T-helper 17 cell (primary cell): Measurements from ENCODE around the gene NANP. TPM values are rescaled to one million over a fixed set of nuclear protein-coding genes. Genes with fewer than 3 reads are reported as not detected.
"Not testable (repeated sequence)": the region's sequence is repeated elsewhere in the genome, so short reads cannot be mapped to it uniquely, and the experiment has no call there.

Source experiments
- ATAC-seq: fragments of 150-1000 bp; cut with Tn5 transposase; 2 replicates; pipeline ENCODE4 v1.10.0; 2021; ENCODE audit warnings: mild to moderate bottlenecking, moderate library complexity
- DNase-seq, 3 donors: peaks; one replicate each; pipeline versions ENCODE4 v3.0.0 to v3.0.0-alpha.2; 2020 to 2021
- H3K9me3 ChIP-seq: one replicate; pipeline ENCODE4 v1.7.0; 2013; ENCODE audit warnings: low read length, mild to moderate bottlenecking; ENCODE audit not compliant: control insufficient read depth, poor library complexity, severe bottlenecking
- H3K27ac Mint-ChIP-seq: one replicate; pipeline ENCODE4 v1.8.0; 2022; ENCODE audit warnings: mild to moderate bottlenecking, moderate library complexity, mixed read lengths
- H3K27me3 Mint-ChIP-seq: one replicate; pipeline ENCODE4 v1.8.0; 2022; ENCODE audit warnings: mixed read lengths
- H3K36me3 Mint-ChIP-seq: one replicate; pipeline ENCODE4 v1.8.0; 2022; ENCODE audit warnings: low read depth, mixed read lengths
- H3K4me1 Mint-ChIP-seq: one replicate; pipeline ENCODE4 v1.8.0; 2022; ENCODE audit warnings: mild to moderate bottlenecking, mixed read lengths
- H3K4me3 Mint-ChIP-seq: one replicate; pipeline ENCODE4 v1.8.0; 2022; ENCODE audit warnings: mild to moderate bottlenecking, moderate library complexity, mixed read lengths
- total RNA-seq, 4 donors: library from RNA in 2 of 4; stranded (reverse) in 2 of 4; gene quantifications; one replicate each; pipeline ENCODE4 v1.2.3 and lab custom pipeline; 2022 to 2026

The NANP gene
- total RNA-seq, 2 donors from 2014 or later, result 1.2 to 1.8 TPM

GRCh38 chr20:25629816-25630499 lies 6.1 kb upstream of the NANP start:
- ATAC-seq, result no peak
- Mint-ChIP-seq H3K27me3 (no peaks in the 10 kb centered on the region), H3K4me3 (no peak overlapping the region), H3K36me3 (peaks cover 2% of the 10 kb centered on the region), H3K4me1 (peaks cover 11% of the 10 kb centered on the region), H3K27ac (no peak overlapping the region)
- H3K9me3 ChIP-seq, result no peaks in the 10 kb centered on the region
- no peak for DNase-seq

DNA sequence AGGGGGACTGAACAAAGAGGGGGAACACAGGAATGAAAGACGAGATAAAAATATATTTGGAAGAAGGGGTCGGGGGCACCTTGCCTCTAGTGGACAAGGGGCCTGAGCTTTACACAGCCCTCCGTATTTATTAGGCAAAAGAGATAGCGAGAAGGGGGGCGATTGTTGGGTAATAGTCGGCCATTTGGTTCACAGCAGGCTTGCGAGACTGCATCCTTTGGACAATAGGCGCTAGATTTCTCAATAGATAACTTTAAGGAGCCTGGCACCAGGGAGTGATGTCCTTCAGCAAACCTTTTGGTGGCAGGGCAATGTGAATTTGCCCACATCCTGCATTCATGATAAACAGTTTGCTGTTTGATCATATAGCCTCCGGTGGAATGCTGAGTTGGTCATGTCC lies 3.0 kb upstream of the NANP start:
- Mint-ChIP-seq H3K4me3 (no peak overlapping the region), H3K27me3 (no peaks in the 10 kb centered on the region), H3K4me1 (peaks cover 25% of the 10 kb centered on the region), H3K27ac (no peak overlapping the region), H3K36me3 (no peaks in the 10 kb centered on the region)
- H3K9me3 ChIP-seq, result no peaks in the 10 kb centered on the region
- ATAC-seq (no peak), DNase-seq (no peak)

DNA sequence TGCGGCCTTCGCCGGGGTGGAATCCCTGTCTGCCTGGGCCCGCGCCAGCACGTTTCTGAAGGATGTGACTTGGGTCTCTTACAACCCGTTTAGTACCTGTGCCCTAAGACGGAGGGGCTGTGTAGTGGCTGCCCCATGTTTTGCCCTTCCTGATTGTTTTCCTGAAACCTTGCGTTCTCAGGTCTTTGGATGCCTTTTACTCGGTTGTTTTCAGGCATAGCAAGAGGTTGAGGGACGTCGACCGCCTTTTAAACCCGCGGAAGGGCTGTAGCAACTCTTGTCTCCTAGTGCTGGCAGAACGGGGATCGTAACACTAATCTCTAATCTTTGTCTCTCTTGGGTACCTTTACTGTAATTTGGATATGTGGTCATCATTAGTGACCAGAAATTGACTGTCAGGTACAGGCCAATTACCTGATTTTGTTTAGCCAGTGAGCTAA lies 706 bp upstream of the NANP start:
- peak overlapping the region; percentile 96 for H3K27ac Mint-ChIP-seq
- DNase-seq (no peak), ATAC-seq (no peak)
- no peaks in the 10 kb centered on the region for H3K9me3 ChIP-seq
- peak overlapping the region; percentile 92 for H3K4me3 Mint-ChIP-seq
- no peaks in the 10 kb centered on the region for H3K36me3 Mint-ChIP-seq
- H3K4me1 Mint-ChIP-seq, result peaks cover 29% of the 10 kb centered on the region
- H3K27me3 Mint-ChIP-seq, result no peaks in the 10 kb centered on the region

DNA sequence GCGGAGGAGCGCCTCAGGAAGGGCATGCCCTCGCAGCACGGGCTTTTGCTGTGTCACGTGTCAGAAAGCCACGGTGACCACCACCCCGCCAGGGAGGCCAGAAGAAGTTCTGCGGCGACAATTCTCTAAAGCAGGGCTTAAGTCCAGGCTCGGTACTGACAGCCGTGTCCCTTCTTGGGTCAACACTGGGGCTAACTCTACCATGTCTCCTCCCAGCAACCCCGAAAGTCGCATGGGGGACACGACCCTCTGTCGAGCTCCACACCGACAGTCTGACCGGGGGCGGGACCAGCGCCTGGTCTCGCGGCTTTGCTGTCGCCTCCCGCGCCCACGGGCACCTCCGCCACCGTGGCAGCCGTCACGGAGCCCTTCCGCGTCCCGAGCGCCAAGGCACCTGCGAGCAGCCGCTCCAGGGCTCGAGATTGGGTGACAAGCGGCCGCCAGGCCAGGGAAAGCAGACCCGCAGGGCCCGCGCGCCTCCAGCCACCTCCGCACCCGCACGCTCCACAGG lies 534 bp downstream of the NANP start:
- H3K4me3 Mint-ChIP-seq, result peak overlapping the region; percentile 92
- no peaks in the 10 kb centered on the region for H3K9me3 ChIP-seq
- H3K27me3 Mint-ChIP-seq, result no peaks in the 10 kb centered on the region
- no peaks in the 10 kb centered on the region for H3K36me3 Mint-ChIP-seq
- peak overlapping the region; percentile 96 for H3K27ac Mint-ChIP-seq
- DNase-seq, result peak; percentile 7 to 14 (median 8)
- peak; percentile 2 for ATAC-seq
- peaks cover 29% of the 10 kb centered on the region for H3K4me1 Mint-ChIP-seq

DNA sequence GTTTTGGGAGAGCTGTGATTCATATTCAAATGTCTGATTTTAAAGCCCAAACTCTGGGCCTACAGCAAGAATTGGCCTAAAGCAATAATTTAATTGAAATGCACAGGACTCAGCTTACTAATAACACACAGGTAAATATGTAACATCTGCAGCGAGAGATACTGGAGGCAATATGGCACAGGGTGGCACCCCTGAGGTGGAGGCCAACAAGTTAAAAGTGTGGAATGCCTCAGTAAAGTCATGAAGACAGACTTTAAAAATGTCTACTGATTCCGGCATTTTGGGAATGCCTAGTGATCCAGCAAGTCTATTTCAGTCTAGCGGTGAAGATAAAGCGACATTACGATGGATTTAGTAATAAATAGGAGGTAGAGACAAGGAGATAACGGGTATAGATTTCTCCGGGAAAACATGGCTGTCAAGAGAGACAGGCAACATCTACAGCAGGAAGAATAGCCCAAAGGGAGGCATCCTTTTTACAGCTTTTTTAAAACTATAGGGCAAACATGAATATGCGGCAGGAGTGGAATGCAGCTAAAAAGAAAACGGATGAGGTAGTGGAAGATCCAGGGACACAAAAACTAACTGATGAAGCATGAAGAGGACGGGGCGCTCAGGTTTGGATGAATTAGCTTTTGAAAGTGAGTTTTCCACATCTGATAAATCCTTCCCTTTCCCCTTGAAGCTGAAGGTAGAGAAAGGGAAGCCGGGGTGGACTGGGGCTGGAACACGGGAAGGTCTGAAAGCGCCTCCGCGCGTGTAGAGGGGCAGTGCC lies 1.2 kb downstream of the NANP start:
- DNase-seq, result no peak
- Mint-ChIP-seq H3K27ac (peak overlapping the region; percentile 96), H3K27me3 (no peaks in the 10 kb centered on the region), H3K36me3 (peaks cover 2% of the 10 kb centered on the region), H3K4me1 (peaks cover 30% of the 10 kb centered on the region), H3K4me3 (peak overlapping the region; percentile 92)
- ATAC-seq, result no peak
- no peaks in the 10 kb centered on the region for H3K9me3 ChIP-seq

- Mint-ChIP-seq H3K4me3 (peak overlapping the region; percentile 92), H3K27ac (peak overlapping the region; percentile 96)
- no peak for DNase-seq
Observed at GRCh38 chr20:25622049-25622448, 1.8 kb downstream of the NANP start.

GRCh38 chr20:25619514-25619913 lies 4.3 kb downstream of the NANP start:
- Mint-ChIP-seq H3K27ac (no peak overlapping the region), H3K27me3 (no peaks in the 10 kb centered on the region), H3K36me3 (peaks cover 5% of the 10 kb centered on the region), H3K4me3 (no peak overlapping the region), H3K4me1 (peaks cover 22% of the 10 kb centered on the region)
- ATAC-seq (no peak), DNase-seq (no peak)
- no peaks in the 10 kb centered on the region for H3K9me3 ChIP-seq

More at GRCh38 chr20:25622049-25622448, 1.8 kb downstream of the NANP start:
- Mint-ChIP-seq H3K27me3 (no peaks in the 10 kb centered on the region), H3K36me3 (peaks cover 2% of the 10 kb centered on the region), H3K4me1 (peaks cover 30% of the 10 kb centered on the region)
- no peaks in the 10 kb centered on the region for H3K9me3 ChIP-seq
- ATAC-seq, result no peak

GRCh38 chr20:25608774-25609173 lies 15.0 kb downstream of the NANP start:
- Mint-ChIP-seq H3K4me1 (no peaks in the 10 kb centered on the region), H3K27ac (no peak overlapping the region), H3K27me3 (no peaks in the 10 kb centered on the region), H3K4me3 (no peak overlapping the region), H3K36me3 (peaks cover 3% of the 10 kb centered on the region)
- H3K9me3 ChIP-seq, result no peaks in the 10 kb centered on the region
- no peak for DNase-seq
- ATAC-seq, result no peak

- Mint-ChIP-seq H3K27me3 (no peaks in the 10 kb centered on the region), H3K27ac (no peak overlapping the region), H3K36me3 (peaks cover 1% of the 10 kb centered on the region), H3K4me3 (no peak overlapping the region), H3K4me1 (no peaks in the 10 kb centered on the region)
- no peak for ATAC-seq
- no peak for DNase-seq
- H3K9me3 ChIP-seq, result no peaks in the 10 kb centered on the region
Observed at GRCh38 chr20:25606094-25606695, 17.6 kb downstream of the NANP start.

- no peaks in the 10 kb centered on the region for H3K9me3 ChIP-seq
- no peak overlapping the region for H3K27ac Mint-ChIP-seq
- H3K27me3 Mint-ChIP-seq, result no peaks in the 10 kb centered on the region
- ATAC-seq (no peak), DNase-seq (no peak)
- H3K4me3 Mint-ChIP-seq, result no peak overlapping the region
- H3K36me3 Mint-ChIP-seq, result peaks cover 3% of the 10 kb centered on the region
- H3K4me1 Mint-ChIP-seq, result no peaks in the 10 kb centered on the region
Observed at GRCh38 chr20:25605148-25605547, 18.7 kb downstream of the NANP start.

- no peaks in the 10 kb centered on the region for H3K9me3 ChIP-seq
- no peaks in the 10 kb centered on the region for H3K27me3 Mint-ChIP-seq
- peaks cover 3% of the 10 kb centered on the region for H3K36me3 Mint-ChIP-seq
- no peak overlapping the region for H3K27ac Mint-ChIP-seq
- no peak overlapping the region for H3K4me3 Mint-ChIP-seq
- DNase-seq, result no peak
- ATAC-seq, result no peak
- no peaks in the 10 kb centered on the region for H3K4me1 Mint-ChIP-seq
Observed at GRCh38 chr20:25604611-25605010, 19.2 kb downstream of the NANP start.

DNA sequence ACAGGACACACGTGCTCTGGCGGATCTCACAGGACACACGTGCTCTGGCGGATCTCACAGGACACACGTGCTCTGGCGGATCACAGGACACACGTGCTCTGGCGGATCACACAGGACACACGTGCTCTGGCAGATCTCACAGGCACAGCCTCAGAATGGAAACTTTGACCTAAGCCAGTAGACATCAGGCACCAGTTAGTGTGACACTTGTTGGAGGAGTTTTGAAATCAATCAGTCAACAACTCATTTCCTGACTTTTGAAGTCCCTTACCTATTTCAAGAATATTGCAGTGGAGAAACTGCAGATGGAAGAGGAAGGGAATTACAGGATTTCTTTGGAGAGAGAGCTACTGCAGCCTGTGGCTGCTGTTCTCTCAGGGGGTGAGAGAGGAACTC lies 20.9 kb downstream of the NANP start:
- H3K27ac Mint-ChIP-seq, ATAC-seq, H3K27me3 Mint-ChIP-seq, H3K9me3 ChIP-seq, H3K4me3 Mint-ChIP-seq, DNase-seq, H3K36me3 Mint-ChIP-seq, H3K4me1 Mint-ChIP-seq: not testable (repeated sequence)

- H3K27me3 Mint-ChIP-seq, H3K4me1 Mint-ChIP-seq, ATAC-seq: not testable (repeated sequence)
Observed at GRCh38 chr20:25602191-25602913, 21.5 kb downstream of the NANP start.

More at GRCh38 chr20:25602191-25602913, 21.5 kb downstream of the NANP start:
- not testable (repeated sequence) for H3K9me3 ChIP-seq, H3K36me3 Mint-ChIP-seq, H3K27ac Mint-ChIP-seq, DNase-seq, H3K4me3 Mint-ChIP-seq
